OCI-LY1 (cell line): Measurements from ENCODE around the gene PPP2R2B.

Experiments used
- H2AFZ ChIP-seq: fragments of 200-600 bp; sonication (generic), shearing (Covaris generic); 2 replicates; pipeline ENCODE4 v1.6.0; 2014; ENCODE audit warnings: antibody characterized with exemption, mild to moderate bottlenecking, low read length
- H3F3A ChIP-seq: fragments of 200-600 bp; sonication (generic), shearing (Covaris generic); 2 replicates; pipeline ENCODE4 v1.6.0; 2014; ENCODE audit warnings: mild to moderate bottlenecking, antibody characterized with exemption, low read length, moderate library complexity; ENCODE audit not compliant: insufficient read depth
- H3K27ac ChIP-seq: fragments of 200-600 bp; sonication (generic); 2 replicates; pipeline ENCODE4 v1.5.1; 2014; ENCODE audit warnings: low read length, mixed run types, mild to moderate bottlenecking, low read depth; ENCODE audit not compliant: poor library complexity, severe bottlenecking
- H3K27me3 ChIP-seq: fragments of 200-600 bp; sonication (generic); 2 replicates; pipeline ENCODE4 v1.6.0; 2014; ENCODE audit warnings: antibody characterized with exemption, mild to moderate bottlenecking, low read length, moderate library complexity; ENCODE audit not compliant: insufficient read depth
- H3K36me3 ChIP-seq: fragments of 200-600 bp; sonication (generic); 2 replicates; pipeline ENCODE4 v1.6.1; 2014; ENCODE audit warnings: mild to moderate bottlenecking, antibody characterized with exemption, low read length, moderate library complexity, mixed read lengths; ENCODE audit not compliant: insufficient read depth
- H3K4me1 ChIP-seq: fragments of 200-600 bp; sonication (generic); 2 replicates; pipeline ENCODE4 v1.5.1; 2014; ENCODE audit warnings: mild to moderate bottlenecking, low read length, moderate library complexity; ENCODE audit not compliant: insufficient read depth, severe bottlenecking
- H3K4me2 ChIP-seq: fragments of 200-600 bp; sonication (generic), shearing (Covaris generic); 2 replicates; pipeline ENCODE4 v1.6.1; 2014; ENCODE audit warnings: low read length
- H3K4me3 ChIP-seq: fragments of 200-600 bp; sonication (generic); 2 replicates; pipeline ENCODE4 v1.5.1; 2014; ENCODE audit warnings: low read length, low read depth, mild to moderate bottlenecking, mixed read lengths; ENCODE audit not compliant: poor library complexity, severe bottlenecking
- H3K79me2 ChIP-seq: fragments of 200-600 bp; shearing (Covaris generic); 2 replicates; pipeline ENCODE4 v1.6.1; 2016; ENCODE audit warnings: mixed run types, low read length, mixed read lengths; ENCODE audit not compliant: insufficient read depth
- H3K9ac ChIP-seq: fragments of 200-600 bp; sonication (generic), shearing (Covaris generic); 2 replicates; pipeline ENCODE4 v1.6.1; 2014; ENCODE audit warnings: mild to moderate bottlenecking, low read length, mixed read lengths
- H3K9me2 ChIP-seq: fragments of 200-600 bp; sonication (generic), shearing (Covaris generic); 2 replicates; pipeline ENCODE4 v1.6.1; 2014; ENCODE audit warnings: low read depth, mild to moderate bottlenecking, low read length, mixed read lengths
- H3K9me3 ChIP-seq: fragments of 200-600 bp; shearing (Covaris generic); 2 replicates; pipeline ENCODE4 v1.6.1; 2014; ENCODE audit warnings: low read length, mixed read lengths
- H4K20me1 ChIP-seq: fragments of 200-600 bp; sonication (generic), shearing (Covaris generic); 2 replicates; pipeline ENCODE4 v1.6.0; 2016; ENCODE audit warnings: mild to moderate bottlenecking, low read length; ENCODE audit not compliant: insufficient read depth
- EZH2 ChIP-seq: fragments of 200-600 bp; sonication (generic), shearing (Covaris generic); IDR thresholded peaks from 2 replicates; pipeline ENCODE4 v1.8.0; 2017; ENCODE audit warnings: borderline replicate concordance, mixed run types, mild to moderate bottlenecking, antibody characterized with exemption, low read length, moderate library complexity, mixed read lengths
- TF ChIP-seq, protein P1 (sequence below): fragments of 200-600 bp; sonication (generic), shearing (Covaris generic); IDR thresholded peaks from 2 replicates; pipeline ENCODE4 v1.5.1; 2017; ENCODE audit warnings: mild to moderate bottlenecking, antibody characterized with exemption, low read length, moderate library complexity, mixed read lengths

PPP2R2B gene

DNA sequence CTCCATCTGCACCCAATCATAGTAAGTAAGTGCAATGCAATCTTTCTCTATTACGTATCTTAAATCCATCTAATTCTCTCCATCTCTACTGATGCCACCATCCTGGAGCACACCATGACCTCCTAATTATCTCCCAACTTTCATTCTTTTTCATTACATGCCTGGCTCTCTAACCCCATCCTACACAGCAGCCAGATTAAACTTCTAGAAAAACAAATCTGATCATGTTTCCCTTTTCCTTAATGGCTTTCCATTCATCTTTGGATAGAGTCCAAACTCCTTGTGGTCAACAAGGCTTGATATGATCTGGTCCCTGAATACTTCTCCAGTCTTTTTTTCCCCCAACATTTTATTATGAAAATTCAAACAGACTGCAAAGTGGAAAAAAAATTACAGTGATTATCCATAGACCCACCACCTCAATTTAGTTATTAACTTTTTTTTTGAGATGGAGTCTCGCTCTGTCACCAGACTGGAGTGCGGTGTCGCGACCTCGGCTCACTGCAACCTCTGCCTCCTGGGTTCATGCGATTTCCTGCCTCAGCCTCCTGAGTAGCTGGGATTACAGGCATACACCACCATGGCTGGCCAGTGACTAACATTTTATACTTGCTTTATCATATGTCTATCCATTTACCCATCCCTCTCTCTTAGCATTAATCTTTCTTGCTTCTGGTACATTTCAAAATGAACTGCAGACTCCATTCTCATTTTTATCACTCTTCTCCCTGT lies 5.2 kb downstream of the PPP2R2B start:
- no peak for TF ChIP-seq EZH2
- TF ChIP-seq, protein P1, sequence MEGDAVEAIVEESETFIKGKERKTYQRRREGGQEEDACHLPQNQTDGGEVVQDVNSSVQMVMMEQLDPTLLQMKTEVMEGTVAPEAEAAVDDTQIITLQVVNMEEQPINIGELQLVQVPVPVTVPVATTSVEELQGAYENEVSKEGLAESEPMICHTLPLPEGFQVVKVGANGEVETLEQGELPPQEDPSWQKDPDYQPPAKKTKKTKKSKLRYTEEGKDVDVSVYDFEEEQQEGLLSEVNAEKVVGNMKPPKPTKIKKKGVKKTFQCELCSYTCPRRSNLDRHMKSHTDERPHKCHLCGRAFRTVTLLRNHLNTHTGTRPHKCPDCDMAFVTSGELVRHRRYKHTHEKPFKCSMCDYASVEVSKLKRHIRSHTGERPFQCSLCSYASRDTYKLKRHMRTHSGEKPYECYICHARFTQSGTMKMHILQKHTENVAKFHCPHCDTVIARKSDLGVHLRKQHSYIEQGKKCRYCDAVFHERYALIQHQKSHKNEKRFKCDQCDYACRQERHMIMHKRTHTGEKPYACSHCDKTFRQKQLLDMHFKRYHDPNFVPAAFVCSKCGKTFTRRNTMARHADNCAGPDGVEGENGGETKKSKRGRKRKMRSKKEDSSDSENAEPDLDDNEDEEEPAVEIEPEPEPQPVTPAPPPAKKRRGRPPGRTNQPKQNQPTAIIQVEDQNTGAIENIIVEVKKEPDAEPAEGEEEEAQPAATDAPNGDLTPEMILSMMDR = no peak
- Histone ChIP-seq H3F3A (no peaks in the 10 kb centered on the region), H3K27me3 (no peaks in the 10 kb centered on the region), H3K9me2 (no peaks in the 10 kb centered on the region), H3K4me2 (no peak overlapping the region), H3K4me3 (no peak overlapping the region), H3K9me3 (no peaks in the 10 kb centered on the region), H3K36me3 (no peaks in the 10 kb centered on the region), H3K9ac (no peak overlapping the region), H3K4me1 (no peaks in the 10 kb centered on the region), H3K79me2 (no peaks in the 10 kb centered on the region), H3K27ac (no peak overlapping the region), H4K20me1 (no peaks in the 10 kb centered on the region), H2AFZ (no peak overlapping the region)

DNA sequence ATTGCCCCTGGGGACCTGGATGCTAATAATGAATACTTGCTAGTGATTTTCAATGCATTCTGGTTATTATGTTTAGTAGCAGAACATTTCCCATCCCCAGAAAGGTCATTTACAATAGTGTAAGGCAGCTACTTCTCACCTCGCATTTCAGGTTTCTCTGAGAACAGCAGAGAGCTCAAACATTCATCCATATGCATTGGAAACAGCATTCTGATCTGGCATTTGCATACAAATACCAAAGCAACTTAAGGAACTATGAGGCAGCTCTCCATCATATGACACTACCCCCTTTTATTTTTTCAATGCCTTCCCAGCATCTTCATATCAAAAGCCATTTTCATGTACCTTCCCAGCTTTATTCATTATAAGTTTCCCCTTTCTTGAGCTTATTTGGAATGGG lies 6.4 kb downstream of the PPP2R2B start:
- Histone ChIP-seq H3K9me2 (no peaks in the 10 kb centered on the region), H4K20me1 (no peaks in the 10 kb centered on the region), H3K9me3 (no peaks in the 10 kb centered on the region), H3K36me3 (no peaks in the 10 kb centered on the region), H3K4me2 (no peak overlapping the region), H3K27ac (no peak overlapping the region), H3K4me3 (no peak overlapping the region), H2AFZ (no peak overlapping the region), H3K4me1 (no peaks in the 10 kb centered on the region), H3K27me3 (no peaks in the 10 kb centered on the region), H3K9ac (no peak overlapping the region), H3F3A (no peaks in the 10 kb centered on the region), H3K79me2 (no peaks in the 10 kb centered on the region)
- TF ChIP-seq EZH2 = no peak
- TF ChIP-seq, protein P1 = no peak

DNA sequence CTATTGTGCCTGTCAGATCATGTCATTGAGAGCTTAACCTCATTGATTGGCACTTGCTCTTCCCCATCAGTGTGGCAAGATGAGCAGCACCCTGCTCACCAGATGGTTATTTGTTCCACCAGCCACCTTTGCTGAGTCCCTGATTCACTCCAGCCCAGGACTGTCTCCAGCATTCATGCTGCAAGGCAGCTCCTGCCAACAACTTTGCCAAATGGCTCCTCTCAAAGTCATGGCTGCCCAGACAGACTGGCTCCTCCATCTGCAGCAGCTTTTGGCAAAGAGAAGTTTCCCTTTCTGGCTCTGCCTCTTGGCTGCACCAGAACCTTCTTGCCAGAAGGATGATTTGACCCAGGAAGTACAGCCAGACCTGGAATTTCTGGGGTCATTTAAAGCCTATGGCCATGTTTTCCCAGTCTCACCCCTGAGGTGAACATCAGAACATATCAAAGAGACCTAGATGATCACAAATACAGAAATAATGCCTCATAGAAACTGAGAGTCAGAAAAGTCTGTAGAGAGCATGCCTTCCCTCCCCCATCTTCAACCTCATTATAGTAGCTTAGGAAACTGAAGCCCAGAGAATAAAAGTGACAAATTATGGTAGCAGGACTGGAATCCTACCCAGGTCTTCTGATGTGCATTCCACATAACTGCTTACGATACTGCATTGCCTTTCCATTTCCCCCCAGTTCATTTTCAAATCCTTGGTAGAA lies 10.4 kb downstream of the PPP2R2B start:
- Histone ChIP-seq H3K79me2 (no peaks in the 10 kb centered on the region), H3K27me3 (no peaks in the 10 kb centered on the region), H3K4me3 (no peak overlapping the region), H3K27ac (no peak overlapping the region), H2AFZ (no peak overlapping the region), H4K20me1 (no peaks in the 10 kb centered on the region), H3F3A (no peaks in the 10 kb centered on the region), H3K4me2 (no peak overlapping the region), H3K36me3 (no peaks in the 10 kb centered on the region), H3K9ac (no peak overlapping the region), H3K9me3 (no peaks in the 10 kb centered on the region), H3K4me1 (no peaks in the 10 kb centered on the region), H3K9me2 (no peaks in the 10 kb centered on the region)
- TF ChIP-seq EZH2 = no peak
- TF ChIP-seq, protein P1 = no peak
